Kidney tubule cell (primary cell): ENCODE data around the gene GFM2.
"Not testable (repeated sequence)": the region's sequence is repeated elsewhere in the genome, so short reads cannot be mapped to it uniquely, and the experiment has no call there.

ENCODE experiments used
- DNase-seq: peaks from one replicate; pipeline ENCODE4 v3.0.0-alpha.2; 2018; ENCODE audit warnings: low spot score

GFM2 gene

GRCh38 chr5:74766849-74767578 lies at the start of gene GFM2, which contains the start of gene NSA2:
Gene GFM2 (minus strand): TSS chr5:74767117. CDS start chr5:74763742, 3,375 bp downstream.
Gene NSA2 (plus strand): TSS chr5:74767249. CDS start chr5:74767361, 112 bp downstream.
- peak; percentile 93 for DNase-seq

- peak; percentile 58 for DNase-seq
These were observed 44.0 kb upstream of the GFM2 start for GRCh38 chr5:74810915-74811314.

- peak; percentile 19 for DNase-seq
These were observed 35.0 kb upstream of the GFM2 start for GRCh38 chr5:74801941-74802340.

GRCh38 chr5:74801197-74801596 lies 34.3 kb upstream of the GFM2 start:
- no peak for DNase-seq

- DNase-seq = peak; percentile 84
These were observed 32.3 kb upstream of the GFM2 start for GRCh38 chr5:74798977-74799911.

- not testable (repeated sequence) for DNase-seq
These were observed 24.8 kb upstream of the GFM2 start for GRCh38 chr5:74791669-74792068.

- DNase-seq = no peak
These were observed 20.5 kb upstream of the GFM2 start for GRCh38 chr5:74787424-74787823.

GRCh38 chr5:74786851-74787250 lies 19.9 kb upstream of the GFM2 start:
- DNase-seq = no peak

- DNase-seq = no peak
These were observed 11.7 kb upstream of the GFM2 start for GRCh38 chr5:74778609-74779008.

GRCh38 chr5:74772359-74772758 lies 5.4 kb upstream of the GFM2 start:
- DNase-seq = no peak

- peak; percentile 35 for DNase-seq
These were observed 629 bp upstream of the GFM2 start for GRCh38 chr5:74767579-74767913.

- DNase-seq = no peak
These were observed 484 bp downstream of the GFM2 start for GRCh38 chr5:74766418-74766848.

- DNase-seq = no peak
These were observed 988 bp downstream of the GFM2 start for GRCh38 chr5:74765929-74766328.

- peak; percentile 9 for DNase-seq
These were observed 1.7 kb downstream of the GFM2 start for GRCh38 chr5:74765201-74765600.

- DNase-seq = no peak
These were observed 3.4 kb downstream of the GFM2 start for GRCh38 chr5:74763504-74763903.

GRCh38 chr5:74762599-74762998 lies 4.3 kb downstream of the GFM2 start:
- peak; percentile 88 for DNase-seq

- DNase-seq = peak; percentile 47
These were observed 5.7 kb downstream of the GFM2 start for GRCh38 chr5:74761241-74761640.

GRCh38 chr5:74748742-74749141 lies 18.2 kb downstream of the GFM2 start:
- DNase-seq = not testable (repeated sequence)

GRCh38 chr5:74738406-74738805 lies 28.5 kb downstream of the GFM2 start:
- no peak for DNase-seq

- no peak for DNase-seq
These were observed 30.2 kb downstream of the GFM2 start for GRCh38 chr5:74736759-74737158.

- DNase-seq = no peak
These were observed 41.6 kb downstream of the GFM2 start for GRCh38 chr5:74725331-74725730.

GRCh38 chr5:74722271-74722670 lies 44.6 kb downstream of the GFM2 start:
- no peak for DNase-seq

- no peak for DNase-seq
These were observed 49.3 kb downstream of the GFM2 start for GRCh38 chr5:74717596-74717995.
